DMS153 (cell line): ENCODE data around the gene HLA-DOB.
A peak's percentile ranks its signal among the peaks of the same experiment; 100 is the strongest.
"Not testable (repeated sequence)": the region's sequence is repeated elsewhere in the genome, so short reads cannot be mapped to it uniquely, and the experiment has no call there.

Experiments
- DNase-seq: peaks from one replicate; lab custom pipeline; 2025; lab: John Stamatoyannopoulos, UW

The HLA-DOB gene

DNA sequence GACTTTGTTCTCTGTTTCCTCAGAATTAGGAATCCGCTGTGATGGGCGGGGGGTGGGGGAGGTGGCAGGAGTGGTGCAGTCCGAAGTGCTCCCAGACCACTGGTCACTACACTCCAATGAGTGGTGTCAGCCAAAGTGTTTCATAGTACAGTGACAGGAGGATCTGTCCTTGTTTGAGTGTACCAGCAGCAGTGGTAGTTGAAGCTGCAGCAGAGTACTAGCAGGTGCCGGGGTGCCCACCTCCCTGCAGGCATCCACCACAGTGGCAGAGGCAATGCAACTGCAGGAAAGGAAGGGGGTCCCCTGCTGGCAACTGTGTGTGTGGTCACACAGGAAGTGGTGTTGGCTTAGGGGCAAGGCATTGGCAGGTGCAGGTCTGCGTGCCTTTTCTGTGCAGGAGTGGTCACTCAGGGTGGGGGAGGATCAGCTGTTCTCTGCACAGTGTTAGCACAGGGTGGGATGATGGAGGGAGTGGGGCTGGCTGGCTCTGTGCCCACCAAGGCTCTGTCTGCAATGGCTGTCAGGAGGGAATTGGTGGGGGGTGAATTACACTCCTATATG is 9.7 kb downstream of the HLA-DOB start:
- no peak for DNase-seq

DNA sequence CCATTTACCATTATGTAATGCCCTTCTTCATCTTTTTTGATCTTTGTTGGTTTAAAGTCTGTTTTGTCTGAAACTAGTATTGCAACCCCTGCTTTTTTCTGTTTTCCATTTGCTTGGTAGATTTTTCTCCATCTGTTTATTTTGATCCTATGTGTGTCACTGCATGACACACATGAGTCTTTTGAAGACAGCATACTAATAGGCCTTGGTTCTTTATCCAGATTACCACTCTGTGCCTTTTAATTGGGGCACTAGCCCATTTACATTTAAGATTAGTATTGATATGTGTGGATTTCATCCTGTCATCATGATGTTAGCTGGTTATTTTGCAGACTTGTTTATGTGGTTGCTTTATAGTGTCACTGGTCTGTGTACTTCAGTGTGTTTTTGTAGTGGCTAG is 11.4 kb downstream of the HLA-DOB start:
- not testable (repeated sequence) for DNase-seq

DNA sequence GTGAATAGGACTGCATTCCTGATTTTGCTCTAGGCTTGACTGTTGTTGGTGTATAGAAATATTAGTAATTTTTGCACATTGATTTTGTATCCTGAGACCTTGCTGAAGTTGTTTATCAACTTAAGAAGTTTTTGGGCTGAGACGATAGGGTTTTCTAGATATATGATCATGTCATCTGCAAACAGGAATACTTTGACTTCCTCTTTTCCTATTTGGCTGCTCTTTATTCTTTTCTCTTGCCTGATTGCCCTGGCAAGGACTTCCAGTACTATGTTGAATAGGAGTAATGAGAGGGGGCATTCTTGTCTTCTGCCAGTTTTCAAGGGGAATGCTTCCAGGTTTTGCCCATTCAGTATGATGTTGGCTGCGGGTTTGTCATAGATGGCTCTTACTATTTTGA is 13.4 kb downstream of the HLA-DOB start:
- DNase-seq: no peak

DNA sequence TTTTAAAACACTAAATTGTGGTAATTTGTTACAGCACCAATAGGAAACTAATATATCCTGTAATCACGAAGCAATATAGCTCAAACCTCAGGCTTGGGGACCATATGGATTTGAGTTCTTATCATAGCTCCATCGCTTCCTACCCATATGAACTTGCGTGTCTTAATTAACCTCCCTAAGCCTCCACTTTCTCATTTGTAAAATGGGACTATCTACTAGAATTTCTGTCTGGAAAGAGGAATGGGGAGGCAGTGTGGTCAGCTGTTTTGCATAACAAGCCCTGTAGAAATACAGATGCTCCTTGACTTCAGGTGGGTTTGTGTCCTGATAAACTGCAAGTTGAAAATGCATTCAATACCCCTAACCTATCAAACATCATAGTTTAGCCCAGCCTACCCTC is 17.1 kb downstream of the HLA-DOB start:
- DNase-seq: no peak

DNA sequence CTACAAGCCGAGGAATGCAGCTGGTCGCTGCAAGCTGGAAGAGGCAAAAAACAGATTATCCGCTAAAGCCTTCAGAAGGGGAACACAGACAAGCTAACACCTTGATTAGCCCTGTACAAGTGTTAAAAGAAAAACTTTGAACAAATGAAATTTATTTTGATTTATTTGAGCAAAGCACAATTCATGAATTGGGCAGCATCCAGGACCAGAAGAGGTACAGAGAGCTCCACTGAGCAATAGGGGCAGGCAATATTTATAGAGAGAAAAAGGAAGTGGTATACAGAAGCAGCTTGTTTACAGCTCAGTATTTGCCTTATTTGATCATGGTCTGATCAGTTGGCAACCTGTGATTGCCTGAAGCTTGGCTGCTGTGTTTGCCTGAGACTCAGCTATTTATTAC is 17.6 kb downstream of the HLA-DOB start:
- no peak for DNase-seq

DNA sequence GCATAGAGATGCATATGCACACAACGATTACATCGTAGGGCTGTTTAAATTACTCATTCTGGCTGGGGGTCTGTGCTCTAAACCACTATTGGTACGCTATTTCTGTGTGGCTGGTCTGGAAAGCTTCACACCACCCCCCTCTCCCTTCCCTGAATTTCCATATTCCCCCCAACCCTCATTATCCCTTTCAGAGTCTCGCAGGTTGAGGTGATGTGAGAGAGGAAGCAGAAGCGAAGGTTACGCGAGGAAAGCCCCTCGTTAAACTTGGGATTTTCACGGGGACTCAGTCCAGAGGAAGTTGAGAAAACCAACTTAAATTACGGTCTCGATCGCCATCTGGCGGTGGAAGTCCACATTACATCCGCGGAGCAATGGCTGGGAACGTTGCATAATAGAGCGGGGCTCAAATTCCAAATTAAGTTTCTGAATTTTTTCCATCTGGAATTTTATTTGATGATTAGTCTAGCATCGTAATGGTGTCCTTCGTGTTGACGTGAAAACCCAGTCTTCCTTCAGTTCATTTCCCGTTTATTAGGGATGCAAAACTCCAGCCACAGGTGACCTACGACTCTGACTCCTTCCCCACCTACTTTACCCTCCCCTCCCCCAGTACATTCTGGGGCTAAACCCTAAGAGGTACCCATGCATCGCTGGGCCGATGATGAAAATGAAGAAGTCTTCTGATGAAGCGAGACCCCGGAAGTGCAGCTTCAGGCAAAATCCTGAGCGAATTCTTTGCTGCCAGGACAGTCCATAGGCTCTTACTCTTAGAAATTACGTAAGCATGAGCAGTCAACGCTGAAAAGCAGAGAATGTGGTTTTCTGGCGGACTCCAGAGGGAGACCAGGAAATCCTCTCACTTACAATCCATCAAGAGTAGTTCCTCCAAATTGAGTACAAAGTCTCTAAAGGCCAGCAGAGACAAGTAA is 19.7 kb downstream of the HLA-DOB start:
- DNase-seq: peak; percentile 13

DNA sequence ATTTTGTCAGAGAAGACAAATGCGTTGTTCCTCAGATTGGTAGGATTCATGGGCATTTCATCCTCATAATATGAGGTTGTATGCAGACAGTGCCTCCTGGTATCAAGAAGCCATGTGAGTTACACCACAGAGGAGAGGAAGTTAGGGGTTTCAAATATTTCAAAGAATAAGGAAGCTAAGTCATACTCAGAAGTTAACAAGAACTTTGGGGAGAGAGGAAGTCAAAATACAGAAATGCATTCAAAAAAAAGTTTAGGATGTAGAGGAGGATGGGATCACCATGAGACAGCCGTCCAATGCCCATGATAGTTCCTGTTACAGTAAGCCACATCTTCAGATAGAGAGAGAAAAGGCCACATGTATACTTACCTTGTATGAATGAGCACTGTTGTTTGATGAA is 22.3 kb downstream of the HLA-DOB start:
- DNase-seq: no peak

DNA sequence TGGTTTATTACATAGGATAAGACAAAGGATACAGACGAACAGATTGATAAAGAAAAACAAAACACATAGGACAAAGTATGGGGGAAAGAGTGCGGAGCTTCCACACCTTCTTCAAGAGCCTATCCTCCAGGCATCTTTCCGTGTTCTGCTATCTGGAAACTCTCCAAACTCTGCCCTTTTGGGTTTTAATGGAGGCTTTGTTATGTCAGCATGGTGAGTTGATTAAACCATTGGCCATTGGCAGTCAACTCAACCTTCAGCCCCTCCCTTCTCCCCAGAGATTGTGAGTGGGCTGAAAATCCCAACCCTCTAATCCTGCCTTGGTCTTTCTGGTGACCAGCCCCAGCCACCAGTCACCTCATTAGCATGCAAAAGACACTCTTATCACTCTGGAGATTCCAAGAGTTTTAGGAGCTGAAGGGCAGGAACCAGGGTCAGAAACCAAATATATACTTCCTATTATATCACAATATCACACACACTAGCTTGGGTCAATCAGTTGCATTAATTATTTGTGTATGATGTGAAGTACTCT is 23.8 kb downstream of the HLA-DOB start:
- DNase-seq: no peak

DNA sequence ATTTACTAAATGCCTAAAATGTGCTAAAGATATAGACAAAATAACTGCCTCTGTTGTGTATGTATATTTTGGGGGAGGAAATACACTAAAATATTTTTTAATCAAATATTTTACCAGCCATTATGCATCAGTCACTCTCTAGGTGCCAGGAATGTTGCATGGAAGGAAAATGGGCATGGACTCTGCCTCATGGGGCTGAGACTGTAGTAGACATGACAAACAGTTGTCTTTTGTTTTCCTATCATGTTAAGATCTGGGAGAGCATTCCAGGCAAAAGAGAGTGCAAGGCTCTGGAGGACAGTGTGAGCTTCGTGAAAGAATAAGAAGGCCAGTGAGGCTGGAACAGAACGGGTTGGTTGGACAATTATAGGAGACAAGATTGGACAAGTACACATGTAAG is 26.5 kb downstream of the HLA-DOB start:
- no peak for DNase-seq

DNA sequence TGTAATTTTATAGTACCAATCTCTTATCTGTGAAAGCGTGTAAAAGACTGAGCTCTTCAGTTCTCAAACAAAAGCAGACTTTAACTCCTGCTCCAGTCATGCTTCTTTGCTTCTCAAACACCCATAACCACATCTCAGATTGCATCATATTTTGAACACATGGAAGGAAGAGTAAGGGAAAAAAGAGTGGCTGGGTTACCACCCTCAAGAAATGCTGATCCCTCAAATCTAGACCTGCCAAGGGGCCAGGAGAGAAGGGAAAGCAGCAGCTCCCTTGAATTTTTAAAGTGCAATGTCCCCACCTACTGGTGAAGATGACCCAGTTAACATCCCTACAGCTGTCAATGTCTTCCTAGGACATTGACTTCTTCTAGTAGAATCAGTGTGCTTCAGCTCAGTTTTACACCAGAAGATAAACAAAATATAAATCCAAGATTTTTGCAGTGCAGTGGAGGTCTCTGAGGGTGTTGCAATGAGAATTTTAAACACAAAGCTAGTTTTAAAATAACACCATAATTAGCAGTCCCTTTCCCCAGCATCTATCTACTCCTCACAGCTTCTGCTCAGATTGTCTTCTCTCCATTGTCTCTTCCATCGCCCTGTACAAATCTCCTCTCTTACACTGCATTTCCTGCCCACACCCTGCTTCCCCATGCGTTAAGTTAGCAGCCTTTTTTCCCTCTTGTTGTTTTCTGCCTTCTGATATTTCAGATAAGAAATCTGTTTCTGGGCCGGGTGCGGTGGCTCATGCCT is 30.8 kb downstream of the HLA-DOB start:
- DNase-seq: peak; percentile 8

DNA sequence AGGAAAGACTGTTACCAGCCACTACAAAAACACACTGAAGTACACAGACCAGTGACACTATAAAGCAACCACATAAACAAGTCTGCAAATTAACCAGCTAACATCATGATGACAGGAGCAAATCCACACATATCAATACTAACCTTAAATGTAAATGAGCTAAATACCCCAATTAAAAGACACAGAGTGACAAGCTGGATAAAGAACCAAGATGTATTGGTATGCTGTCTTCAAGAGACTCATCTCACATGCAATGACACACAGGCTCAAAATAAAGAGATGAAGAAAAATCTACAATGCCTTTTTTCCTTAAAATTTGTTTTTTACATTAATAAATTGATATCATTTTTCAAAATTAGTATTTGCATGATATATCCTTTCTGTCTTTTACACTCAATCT is 33.9 kb downstream of the HLA-DOB start:
- DNase-seq: not testable (repeated sequence)

DNA sequence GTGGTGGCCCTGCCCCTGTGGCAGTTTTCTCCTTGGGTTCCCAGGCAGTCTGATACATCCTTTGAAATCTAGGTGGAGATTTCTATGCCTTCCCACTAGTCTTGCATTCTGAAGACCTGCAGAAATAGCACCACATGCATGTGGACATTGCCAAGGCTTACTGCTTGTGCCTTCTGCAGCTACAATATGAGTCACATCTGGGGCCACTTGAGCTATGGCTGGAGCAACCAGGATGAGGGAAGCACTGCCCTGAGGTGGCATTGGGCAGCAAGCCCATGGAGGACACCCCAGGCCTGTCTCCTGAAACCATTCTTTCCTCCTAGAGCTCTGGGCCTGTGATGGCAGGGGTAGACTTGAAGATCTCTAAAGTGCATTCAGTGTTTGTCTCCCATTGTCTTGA is 37.8 kb downstream of the HLA-DOB start:
- no peak for DNase-seq

DNA sequence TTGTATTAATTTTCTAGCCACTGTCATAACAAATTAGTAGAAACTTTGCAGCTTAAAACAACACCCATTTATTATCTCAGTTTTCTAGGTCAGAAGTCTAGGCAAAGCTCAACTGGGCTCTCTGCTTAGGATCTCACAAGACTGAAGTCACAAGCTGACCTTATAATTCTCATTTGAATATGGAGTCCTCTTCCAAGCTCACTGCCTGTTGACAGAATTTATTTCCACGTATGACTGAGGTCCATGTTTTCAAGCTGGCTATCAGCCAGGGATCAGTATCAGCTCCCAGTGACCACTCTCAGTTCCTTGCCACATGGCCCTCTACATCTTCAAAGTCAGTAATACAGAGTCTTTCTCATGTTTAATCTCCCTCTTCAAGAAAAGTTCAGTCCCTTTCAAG is 41.7 kb downstream of the HLA-DOB start:
- DNase-seq: no peak

DNA sequence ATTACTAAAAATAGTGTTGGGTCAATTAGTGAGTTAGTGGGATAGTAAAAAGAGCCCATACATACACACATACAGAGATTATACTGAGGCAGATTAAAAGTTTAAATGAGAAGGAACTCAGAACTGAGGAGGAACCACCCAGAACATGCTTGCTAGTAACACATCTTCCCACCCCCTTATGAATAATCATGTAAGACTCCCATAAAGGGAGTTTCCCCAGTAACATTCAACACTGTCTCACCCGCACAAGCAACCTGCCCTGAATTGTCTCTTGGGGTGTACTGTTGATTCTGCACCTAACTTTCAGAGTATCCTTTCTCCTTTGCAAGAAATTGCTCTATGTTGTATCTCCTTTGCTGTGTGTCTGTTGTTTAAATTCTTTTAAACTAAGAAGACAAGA is 42.4 kb downstream of the HLA-DOB start:
- no peak for DNase-seq

DNA sequence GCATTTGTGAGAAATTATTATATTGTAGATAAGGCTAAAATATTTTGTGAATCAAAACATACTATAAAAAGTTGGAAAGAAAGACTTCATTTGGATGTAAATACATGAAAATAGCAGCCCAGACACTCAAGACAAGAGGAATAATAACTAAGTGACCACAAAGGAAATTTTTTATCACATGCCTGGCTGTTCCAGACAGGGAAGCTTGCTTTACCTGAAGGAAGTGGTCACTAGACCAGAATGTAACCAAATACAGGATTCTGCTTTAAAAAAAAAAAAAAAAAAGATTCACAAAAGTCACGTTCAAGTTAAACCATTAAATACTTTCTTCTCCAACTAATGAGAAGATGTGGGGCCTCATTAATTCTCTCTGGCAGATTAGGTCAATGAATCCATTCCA is 44.1 kb downstream of the HLA-DOB start:
- DNase-seq: no peak

DNA sequence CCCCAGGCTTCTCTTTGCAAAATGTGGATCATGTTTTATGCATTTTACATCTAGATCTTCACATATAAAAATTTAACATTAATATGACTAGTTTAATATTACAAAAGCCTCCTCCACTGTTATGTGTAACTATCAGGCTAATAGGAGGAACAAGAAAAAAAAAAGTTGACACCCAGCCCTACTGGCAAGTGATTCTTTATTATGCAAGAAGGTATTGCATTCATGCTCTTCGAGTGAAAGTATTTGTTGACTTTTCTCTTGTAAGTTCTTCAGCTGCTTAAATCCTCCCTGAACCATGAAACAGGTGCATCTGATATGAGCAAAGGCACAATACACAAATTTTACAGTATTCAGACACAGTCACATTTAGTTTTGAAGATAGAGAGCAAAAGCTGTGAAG is 52.8 kb downstream of the HLA-DOB start:
- DNase-seq: no peak

DNA sequence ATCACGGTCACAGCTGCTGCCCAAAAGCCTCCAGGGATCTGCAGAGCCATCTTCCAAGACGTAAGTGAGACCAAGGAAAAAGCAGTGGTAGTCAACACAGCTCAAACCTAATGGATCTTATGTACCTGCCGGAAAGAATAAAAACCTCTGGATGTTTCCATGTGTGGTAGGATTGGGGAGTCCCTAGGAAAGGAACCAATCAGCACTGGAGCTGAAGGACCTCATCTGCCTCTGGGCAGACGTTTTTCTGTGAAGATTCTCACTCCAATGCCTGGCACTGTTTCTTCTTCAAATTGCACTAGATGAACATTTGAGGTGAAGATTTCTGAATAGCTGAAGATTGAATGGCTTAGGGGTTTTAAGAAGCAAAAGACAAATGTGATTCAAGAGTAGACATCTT is 53.4 kb downstream of the HLA-DOB start, which contains the start of gene HLA-DQB2:
Gene HLA-DQB2, minus strand, starts transcription at position 112 of the 400 bp plus-strand sequence. Its CDS starts 62 bp downstream, at position 50.
- DNase-seq: no peak
